ENCODE results near the gene ASXL3. TPM values are rescaled to one million over a fixed set of nuclear protein-coding genes. Genes with fewer than 3 reads are reported as not detected.

ASXL3 gene
- total and polyA plus RNA-seq, 2 donors (not counting 1 experiment from before 2014, with no cell fraction given) = 0.02 TPM; not detected in 1

GRCh38 chr18:33673689-33674088, 95.7 kb downstream of the ASXL3 start:
- no peak overlapping the region for H3K4me3 Mint-ChIP-seq
- Histone ChIP-seq H3K36me3 (replicated peaks in 1 of 2; ENCODE audit: control extremely low read depth in 1 of 2, control insufficient read depth in 1 of 2, extremely low read depth in 1 of 2, insufficient read depth in 2 of 2, low read length in 1 of 2) (no peaks in the 10 kb centered on the region), H2AFZ (ENCODE audit: insufficient read depth, low read depth, low read length, poor library complexity, severe bottlenecking) (no peak overlapping the region), H3K27ac (ENCODE audit: low read length in 2 of 2) (no peak overlapping the region), H3K9me3 (ENCODE audit: control extremely low read depth in 1 of 3, control insufficient read depth in 2 of 3, insufficient read depth in 1 of 3, low read length in 2 of 3) (no peaks in the 10 kb centered on the region), H3K9ac (ENCODE audit: low read length) (no peak overlapping the region), H3K4me1 (ENCODE audit: control insufficient read depth in 2 of 2, insufficient read depth in 2 of 2, low read length in 2 of 2) (no peaks in the 10 kb centered on the region), H3K27me3 (replicated peaks in 1 of 4; ENCODE audit: control extremely low read depth in 1 of 4, control insufficient read depth in 3 of 4, insufficient read depth in 4 of 4, low read length in 3 of 4) (no peaks in the 10 kb centered on the region), H3K4me2 (replicated peaks; ENCODE audit: low read depth, low read length, poor library complexity, severe bottlenecking) (no peak overlapping the region), H3K4me3 (ENCODE audit: control extremely low read depth in 1 of 5, extremely low read depth in 1 of 5, insufficient read depth in 1 of 5, low read depth in 2 of 5, low read length in 4 of 5) (no peak overlapping the region), H4K20me1 (ENCODE audit: control insufficient read depth, insufficient read depth, low read length, poor library complexity, severe bottlenecking) (no peaks in the 10 kb centered on the region), H3K79me2 (ENCODE audit: control insufficient read depth, insufficient read depth, low read length) (no peaks in the 10 kb centered on the region)
- ATAC-seq (ENCODE audit: low read depth) (no peak), DNase-seq (no peak)
- POLR2A ChIA-PET = no interaction called here
- TF ChIP-seq CTCF (IDR thresholded peaks at IDR 0.05) (no peak), EZH2 (IDR thresholded peaks at IDR 0.05; ENCODE audit: borderline replicate concordance, insufficient read depth, low read depth, low read length, poor library complexity, severe bottlenecking) (no peak)
- WGBS (ENCODE audit: insufficient coverage) = no CpG with 5 or more reads among the region's 4 CpGs
- CTCF ChIA-PET = interaction anchor here (0.7 kb wide), 1 partner anchor 1295 kb away, joined by 5 read pairs; no protein-coding TSS in a partner anchor
- H3K9me3 Mint-ChIP-seq (ENCODE audit: insufficient read depth) = no peaks in the 10 kb centered on the region
- no peaks in the 10 kb centered on the region for H3K27me3 Mint-ChIP-seq
- intact Hi-C loops (cut with micrococcal nuclease) = no loop called here
- no peak overlapping the region for H3K27ac Mint-ChIP-seq
- no peaks in the 10 kb centered on the region for H3K4me1 Mint-ChIP-seq

DNA sequence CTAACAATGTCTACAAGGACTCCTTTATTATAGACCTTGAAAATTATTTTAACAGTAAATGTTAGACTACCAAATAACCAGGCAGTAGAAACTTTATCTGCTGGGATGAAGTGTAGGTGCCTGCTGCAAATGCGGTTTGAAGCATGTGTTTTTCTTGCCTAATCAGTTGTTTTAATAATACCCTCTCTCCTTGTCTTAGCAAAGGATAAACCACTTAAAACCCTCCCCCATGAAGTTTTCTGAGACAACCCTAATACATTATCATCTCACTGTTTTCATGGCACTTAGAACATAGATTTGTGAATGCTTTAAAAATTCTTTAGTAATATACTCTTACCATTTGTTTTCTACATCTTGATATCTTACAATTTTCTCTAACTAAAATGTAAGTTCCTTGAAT, 98.6 kb downstream of the ASXL3 start:
- H3K36me3 ChIP-seq (replicated peaks in 1 of 2; ENCODE audit: control extremely low read depth in 1 of 2, control insufficient read depth in 1 of 2, extremely low read depth in 1 of 2, insufficient read depth in 2 of 2, low read length in 1 of 2) = no peaks in the 10 kb centered on the region
- intact Hi-C loops (cut with micrococcal nuclease) = no loop called here
- WGBS (ENCODE audit: insufficient coverage) = no CpG with 5 or more reads among the region's 1 CpG
- POLR2A ChIA-PET = no interaction called here
- H3K4me3 Mint-ChIP-seq = no peak overlapping the region
- H4K20me1 ChIP-seq (ENCODE audit: control insufficient read depth, insufficient read depth, low read length, poor library complexity, severe bottlenecking) = no peaks in the 10 kb centered on the region
- H3K79me2 ChIP-seq (ENCODE audit: control insufficient read depth, insufficient read depth, low read length) = no peaks in the 10 kb centered on the region
- H3K27me3 Mint-ChIP-seq = no peaks in the 10 kb centered on the region
- no peaks in the 10 kb centered on the region for H3K4me1 ChIP-seq (ENCODE audit: control insufficient read depth in 2 of 2, insufficient read depth in 2 of 2, low read length in 2 of 2)
- H3K27me3 ChIP-seq (replicated peaks in 1 of 4; ENCODE audit: control extremely low read depth in 1 of 4, control insufficient read depth in 3 of 4, insufficient read depth in 4 of 4, low read length in 3 of 4) = no peaks in the 10 kb centered on the region
- no peak overlapping the region for H3K27ac ChIP-seq (ENCODE audit: low read length in 2 of 2)
- no peak overlapping the region for H3K27ac Mint-ChIP-seq
- no peaks in the 10 kb centered on the region for H3K9me3 ChIP-seq (ENCODE audit: control extremely low read depth in 1 of 3, control insufficient read depth in 2 of 3, insufficient read depth in 1 of 3, low read length in 2 of 3)
- no peak for DNase-seq
- no peak overlapping the region for H3K4me3 ChIP-seq (ENCODE audit: control extremely low read depth in 1 of 5, extremely low read depth in 1 of 5, insufficient read depth in 1 of 5, low read depth in 2 of 5, low read length in 4 of 5)
- H3K4me1 Mint-ChIP-seq = no peaks in the 10 kb centered on the region
- TF ChIP-seq EZH2 (IDR thresholded peaks at IDR 0.05; ENCODE audit: borderline replicate concordance, insufficient read depth, low read depth, low read length, poor library complexity, severe bottlenecking) (no peak), CTCF (IDR thresholded peaks at IDR 0.05) (no peak)
- ATAC-seq (ENCODE audit: low read depth) = no peak
- no peak overlapping the region for H2AFZ ChIP-seq (ENCODE audit: insufficient read depth, low read depth, low read length, poor library complexity, severe bottlenecking)
- CTCF ChIA-PET = no interaction called here
- no peak overlapping the region for H3K9ac ChIP-seq (ENCODE audit: low read length)
- H3K9me3 Mint-ChIP-seq (ENCODE audit: insufficient read depth) = no peaks in the 10 kb centered on the region
- no peak overlapping the region for H3K4me2 ChIP-seq (replicated peaks; ENCODE audit: low read depth, low read length, poor library complexity, severe bottlenecking)
